ENCODE data around the gene POLR2I. TPM values are rescaled to one million over a fixed set of nuclear protein-coding genes. Genes with fewer than 3 reads are reported as not detected.

The POLR2I gene
- total and polyA plus RNA-seq, 4 donors = 11.4 to 110 (median 61.1) TPM

- H3K36me3 ChIP-seq (ENCODE audit: control insufficient read depth in 4 of 4, insufficient read depth in 3 of 4, low read depth in 1 of 4, low read length in 3 of 4) = no peaks in the 10 kb centered on the region
- WGBS = 94% methylated on average over 24 of the region's 24 CpGs
Measured at GRCh38 chr19:36103040-36103626, 11.5 kb downstream of the POLR2I start.

More at GRCh38 chr19:36103040-36103626, 11.5 kb downstream of the POLR2I start:
- DNase-seq (ENCODE audit: low spot score) = no peak
- no peaks in the 10 kb centered on the region for H3K9me3 ChIP-seq (ENCODE audit: control insufficient read depth in 4 of 4, low read length in 3 of 4)
- no peak overlapping the region for H3K27ac ChIP-seq (ENCODE audit: low read depth in 1 of 2, low read length in 2 of 2)
- no peaks in the 10 kb centered on the region for H3K4me1 ChIP-seq (ENCODE audit: control insufficient read depth in 4 of 4, insufficient read depth in 4 of 4, low read length in 3 of 4)
- no peak overlapping the region for H3K9ac ChIP-seq (ENCODE audit: low read depth in 1 of 2, low read length in 2 of 2)
- H3K27me3 ChIP-seq (ENCODE audit: control insufficient read depth in 4 of 4, insufficient read depth in 4 of 4, low read length in 3 of 4) = no peaks in the 10 kb centered on the region
- no peak overlapping the region for H3K4me3 ChIP-seq (ENCODE audit: low read depth in 1 of 3, low read length in 3 of 3)
- TF ChIP-seq EGR1 (IDR thresholded peaks at IDR 0.05; ENCODE audit: low read depth in 2 of 2) (no peak), REST (IDR thresholded peaks at IDR 0.05) (no peak), GABPA (IDR thresholded peaks at IDR 0.05 in 1 of 2, conservative IDR thresholded peaks at IDR 0.05 in 1 of 2) (no peak), YY1 (IDR thresholded peaks at IDR 0.05) (no peak), ZBTB33 (IDR thresholded peaks at IDR 0.05) (no peak), RAD21 (IDR thresholded peaks at IDR 0.05) (no peak), FOXA2 (IDR thresholded peaks at IDR 0.05) (no peak), MAX (IDR thresholded peaks at IDR 0.05) (no peak), FOXA1 (IDR thresholded peaks at IDR 0.05) (no peak), JUND (IDR thresholded peaks at IDR 0.05) (no peak), RXRA (IDR thresholded peaks at IDR 0.05) (no peak), HNF4G (IDR thresholded peaks at IDR 0.05) (no peak), TAF1 (conservative IDR thresholded peaks at IDR 0.05) (no peak), SP1 (IDR thresholded peaks at IDR 0.05) (no peak), HNF4A (conservative IDR thresholded peaks at IDR 0.05) (no peak), CTCF (IDR thresholded peaks at IDR 0.05; ENCODE audit: low read depth, low read length, missing input control) (no peak), ATF3 (IDR thresholded peaks at IDR 0.05) (no peak), NR2F2 (IDR thresholded peaks at IDR 0.05) (no peak)
